Measurements from ENCODE around the gene AMFR.
"Not testable (repeated sequence)": the region's sequence is repeated elsewhere in the genome, so short reads cannot be mapped to it uniquely, and the experiment has no call there.

DNA sequence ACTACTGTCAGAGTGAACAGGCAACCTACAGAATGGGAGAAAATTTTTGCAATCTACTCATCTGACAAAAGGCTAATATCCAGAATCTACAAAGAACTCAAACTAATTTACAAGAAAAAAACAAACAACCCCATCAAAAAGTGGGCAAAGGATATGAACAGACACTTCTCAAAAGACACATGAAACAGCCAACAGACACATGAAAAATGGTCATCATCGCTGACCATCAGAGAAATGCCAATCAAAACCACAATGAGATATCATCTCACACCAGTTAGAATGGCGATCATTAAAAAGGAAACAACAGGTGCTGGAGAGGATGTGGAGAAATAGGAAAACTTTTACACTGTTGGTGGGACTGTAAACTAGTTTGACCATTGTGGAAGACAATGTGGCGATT lies 28.6 kb downstream of the AMFR start:
- TF ChIP-seq NFYB (IDR thresholded peaks at IDR 0.05; ENCODE audit: insufficient read depth, low read depth, low read length); ZBED1 (IDR thresholded peaks at IDR 0.05; ENCODE audit: borderline replicate concordance); CEBPB (IDR thresholded peaks at IDR 0.05; ENCODE audit: borderline replicate concordance in 1 of 2, low read depth in 2 of 2, low read length in 2 of 2): not testable (repeated sequence)

Data from GM12878 (cell line).